ENCODE data around the gene MICALL2. TPM values are rescaled to one million over a fixed set of nuclear protein-coding genes. Genes with fewer than 3 reads are reported as not detected.

Gene MICALL2
- total RNA-seq: 9.4 TPM
- long read RNA-seq, partial matches to known transcripts: 5 of 10 reads
- long read RNA-seq, other reads (novel, unspliced or antisense): 4 of 10 reads

- intact Hi-C loops (cut with micrococcal nuclease): no loop called here
- DNase-seq (peak; percentile 85), ATAC-seq (peak; percentile 26)
Measured at GRCh38 chr7:1458683-1459511, at the start of gene MICALL2. TSS of gene MICALL2 (minus strand) at chr7:1459470. CDS start at chr7:1459326, 144 bp downstream.

DNA sequence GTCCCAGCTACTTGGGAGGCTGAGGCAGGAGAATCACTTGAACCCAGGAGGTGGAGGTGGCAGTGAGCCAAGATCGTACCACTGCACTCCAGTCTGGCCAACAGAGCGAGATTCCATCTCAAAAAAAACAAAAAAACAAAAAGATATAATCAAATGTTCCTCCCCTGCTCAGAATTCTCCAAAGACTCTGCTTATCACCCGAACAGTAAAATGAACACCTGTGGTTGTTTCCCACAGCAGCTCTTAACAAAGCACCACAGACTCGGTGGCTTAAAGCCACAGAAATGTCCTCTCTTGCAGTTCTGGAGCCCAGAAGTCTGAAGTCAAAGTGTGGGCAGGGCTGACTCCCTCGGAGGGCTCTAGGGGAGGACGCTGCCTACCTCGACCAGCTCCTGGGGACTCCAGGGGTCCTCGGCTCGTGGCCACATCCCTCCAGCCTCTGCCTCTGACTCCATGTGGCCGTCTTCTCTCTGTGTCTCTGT lies 49.0 kb upstream of the MICALL2 start:
- intact Hi-C loops (cut with micrococcal nuclease): no loop called here
- ATAC-seq: no peak
- no peak for DNase-seq

DNA sequence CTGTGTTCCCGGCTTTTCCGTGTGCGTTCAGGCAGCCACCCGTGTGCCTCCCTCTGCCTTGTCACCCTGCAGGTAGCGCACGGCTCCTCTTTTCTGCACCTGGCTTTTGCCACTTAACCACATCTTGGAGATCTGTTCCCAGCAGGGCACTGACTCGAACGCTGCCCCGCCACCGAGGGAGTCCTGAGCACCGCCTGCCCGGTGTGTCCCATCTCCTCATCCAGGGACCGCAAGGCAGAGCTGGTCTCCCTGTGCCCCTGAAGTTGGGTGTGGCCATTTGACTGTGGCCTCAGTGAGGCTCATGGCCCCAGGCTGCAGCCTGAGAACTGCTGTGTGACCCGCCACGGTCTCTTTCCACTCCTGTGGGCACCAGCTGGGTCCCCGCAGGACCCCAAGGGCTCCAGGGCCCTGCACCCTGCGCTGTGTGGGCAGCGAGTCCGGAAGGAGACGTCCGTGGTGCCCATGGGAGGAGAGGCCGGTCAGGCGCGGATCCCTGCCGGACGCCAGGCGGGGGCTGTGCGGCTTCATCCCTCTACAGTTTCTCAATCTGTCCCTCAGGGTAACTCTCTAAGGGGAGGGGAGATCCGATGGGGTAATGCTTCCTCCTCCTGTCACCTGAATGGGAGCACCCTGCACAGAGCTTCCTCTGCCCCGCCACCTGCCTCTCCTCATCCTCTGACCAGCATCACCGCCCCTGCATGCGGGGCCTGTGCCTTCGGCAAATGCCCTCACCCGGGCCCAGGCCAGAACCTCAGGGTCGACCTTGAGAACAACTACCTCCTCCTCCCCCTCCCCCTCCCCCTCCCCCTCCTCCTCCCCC lies 46.7 kb upstream of the MICALL2 start:
- DNase-seq: no peak
- ATAC-seq: no peak

DNA sequence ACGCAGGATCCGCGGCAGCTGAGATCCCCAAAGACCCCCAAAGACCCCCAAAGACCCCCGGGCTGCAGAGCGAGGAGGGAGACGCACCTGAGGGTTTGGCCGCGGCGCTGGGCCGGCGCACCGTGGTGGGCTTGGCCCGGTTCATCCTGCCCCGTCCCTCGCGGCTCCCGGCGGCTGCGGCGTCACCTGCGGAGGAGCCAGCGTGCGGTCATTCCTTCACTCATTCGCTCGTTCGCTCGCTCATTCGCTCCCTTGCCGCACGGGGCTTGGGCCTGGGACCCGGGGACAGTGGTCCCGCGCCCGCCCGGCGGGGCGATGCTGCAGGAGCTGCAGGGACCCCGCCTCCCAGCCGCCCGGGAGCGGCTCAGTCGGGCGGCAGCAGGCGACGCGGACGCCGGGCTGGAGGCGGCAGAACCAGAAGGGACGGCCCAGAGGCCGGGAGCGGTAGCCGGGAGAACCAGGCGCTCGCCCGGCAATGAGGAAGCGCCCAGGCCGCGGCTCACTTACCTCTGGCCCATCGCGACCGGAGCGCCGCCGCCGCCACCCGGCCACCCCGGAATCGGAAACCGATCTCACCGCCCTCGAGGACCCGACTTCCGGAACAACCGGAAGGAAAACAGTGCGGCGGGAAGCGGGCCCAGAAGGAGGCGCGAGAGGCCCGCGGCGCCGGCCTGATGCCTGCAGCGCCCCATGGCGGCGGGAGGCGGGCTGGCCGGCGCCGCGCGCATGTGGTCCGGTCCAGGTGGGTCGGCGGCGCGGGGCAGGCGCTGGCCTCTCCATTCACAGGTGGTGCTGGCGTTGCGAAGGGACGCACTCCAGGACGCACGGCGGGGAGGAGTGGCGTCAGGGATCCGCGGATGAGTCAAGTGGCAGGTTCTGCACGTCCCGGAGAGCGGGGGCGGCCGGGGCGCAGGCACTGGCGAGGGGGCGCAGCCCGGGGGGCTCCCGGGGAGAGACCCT lies 44.8 kb upstream of the MICALL2 start, which contains the start of gene INTS1:
INTS1 (minus strand) TSS at position 574 of the 960 bp plus-strand sequence; CDS start at position 145, 429 bp downstream.
- peak; percentile 95 for DNase-seq
- intact Hi-C loops (cut with micrococcal nuclease): no loop called here
- ATAC-seq: peak; percentile 93

More for the DNA sequence above, 46.7 kb upstream of the MICALL2 start:
- intact Hi-C loops (cut with micrococcal nuclease): no loop called here

DNA sequence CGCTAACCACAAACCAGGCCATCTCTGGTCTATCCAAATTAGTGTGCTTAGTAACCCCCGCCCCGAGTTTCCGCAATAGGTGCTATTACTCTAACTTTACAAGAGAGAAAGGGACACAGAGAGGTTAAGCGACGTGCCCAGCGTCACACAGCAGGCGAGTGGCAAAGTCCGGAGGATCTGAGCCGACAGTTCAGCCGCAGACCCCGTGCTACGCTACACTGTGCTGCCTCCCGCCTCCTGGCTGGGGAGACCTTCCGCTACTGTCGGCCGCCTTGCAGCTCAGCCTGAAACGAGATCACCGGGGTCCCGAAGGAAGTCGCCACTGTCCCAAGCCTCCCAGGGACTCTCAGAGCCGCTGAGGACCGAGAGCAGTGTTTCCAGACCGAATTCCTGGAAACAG lies 44.1 kb upstream of the MICALL2 start:
- DNase-seq: peak; percentile 31
- intact Hi-C loops (cut with micrococcal nuclease): no loop called here
- ATAC-seq: no peak

GRCh38 chr7:1502845-1503244 lies 43.6 kb upstream of the MICALL2 start:
- intact Hi-C loops (cut with micrococcal nuclease): no loop called here
- ATAC-seq (no peak), DNase-seq (no peak)

- DNase-seq: no peak
- intact Hi-C loops (cut with micrococcal nuclease): no loop called here
- ATAC-seq: no peak
Measured at GRCh38 chr7:1501487-1502270, 42.4 kb upstream of the MICALL2 start.

- peak; percentile 27 for DNase-seq
- intact Hi-C loops (cut with micrococcal nuclease): no loop called here
- ATAC-seq: no peak
Measured at GRCh38 chr7:1500064-1500807, 41.0 kb upstream of the MICALL2 start.

- intact Hi-C loops (cut with micrococcal nuclease): no loop called here
- DNase-seq (no peak), ATAC-seq (no peak)
Measured at GRCh38 chr7:1499367-1500029, 40.2 kb upstream of the MICALL2 start.

DNA sequence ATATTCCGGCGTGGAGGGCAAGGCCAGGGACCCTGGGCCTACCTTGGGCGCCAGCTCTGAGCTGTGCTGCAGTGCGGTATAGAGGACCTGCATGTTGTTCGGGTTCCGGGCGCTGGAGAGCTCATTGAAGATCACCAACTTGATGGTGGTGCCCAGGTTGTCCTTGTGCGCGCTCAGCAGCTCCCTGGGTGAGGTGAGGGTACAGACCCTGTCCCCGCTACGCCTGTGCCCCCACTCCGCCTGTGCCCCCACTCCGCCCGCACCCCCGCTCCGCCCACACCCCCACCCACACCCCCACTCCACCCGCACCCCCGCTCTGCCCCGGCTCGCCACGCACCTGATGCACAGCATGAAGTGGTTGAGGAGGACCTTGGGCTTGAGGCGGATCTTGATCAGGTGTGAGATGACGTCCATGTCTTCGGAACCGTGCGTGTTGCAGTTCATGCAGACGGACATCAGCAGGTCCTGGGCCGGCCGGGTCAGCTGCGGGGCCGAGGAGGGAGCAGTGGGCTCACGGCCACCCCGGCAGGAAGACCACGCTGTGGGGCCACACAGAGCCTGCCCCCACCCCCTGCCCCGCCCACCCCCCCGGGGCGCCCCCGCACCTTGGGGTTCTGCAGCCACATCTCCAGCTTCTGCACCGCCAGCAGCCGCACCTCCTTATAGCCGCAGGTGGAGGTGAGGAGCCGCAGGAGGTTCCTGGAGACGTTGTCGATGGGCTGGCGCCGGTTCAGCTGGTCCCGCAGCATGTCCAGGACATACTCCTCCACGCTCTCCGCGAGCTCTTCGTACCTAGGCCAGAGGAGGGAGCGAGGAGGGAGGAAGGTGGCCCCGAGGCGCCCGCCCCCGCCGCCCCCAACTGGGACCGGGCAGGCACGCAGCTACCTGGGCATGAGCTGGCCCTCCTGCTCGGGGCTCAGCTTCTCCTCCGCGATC lies 39.4 kb upstream of the MICALL2 start:
- DNase-seq: no peak
- ATAC-seq: no peak
- intact Hi-C loops (cut with micrococcal nuclease): no loop called here

DNA sequence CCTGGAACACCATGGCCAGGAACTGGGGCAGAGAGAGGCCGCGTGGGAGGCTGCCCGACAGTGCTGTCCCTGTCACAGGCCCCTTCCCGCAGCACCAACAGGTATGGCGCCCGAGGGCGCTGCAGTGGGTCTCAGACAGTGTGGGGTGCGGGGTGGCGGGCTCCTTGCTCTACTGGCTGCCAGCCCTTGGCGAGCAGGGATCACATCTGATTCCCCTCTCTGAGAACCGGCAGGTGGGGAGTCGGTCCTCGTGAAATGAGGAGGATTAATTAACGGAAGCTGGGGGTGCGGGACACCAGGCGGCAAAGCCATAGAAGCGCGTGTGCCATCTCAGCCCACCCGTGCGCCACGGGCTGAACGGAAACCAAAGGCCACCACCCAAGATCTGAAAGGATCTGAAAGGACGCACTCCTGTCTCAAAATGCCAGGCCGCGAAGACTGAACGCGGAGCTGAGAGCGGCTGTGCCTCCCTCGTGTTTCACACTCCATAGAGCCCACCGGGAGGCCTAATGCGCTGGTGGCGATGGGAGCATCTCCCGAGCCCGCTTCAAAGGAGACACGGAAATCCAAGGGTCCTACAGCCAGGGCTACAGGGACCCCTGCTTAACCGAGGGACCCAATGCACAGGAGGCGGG lies 38.1 kb upstream of the MICALL2 start:
- no peak for DNase-seq
- ATAC-seq: no peak
- intact Hi-C loops (cut with micrococcal nuclease): no loop called here

GRCh38 chr7:1496531-1497292 lies 37.4 kb upstream of the MICALL2 start:
- DNase-seq (no peak), ATAC-seq (no peak)
- intact Hi-C loops (cut with micrococcal nuclease): no loop called here

DNA sequence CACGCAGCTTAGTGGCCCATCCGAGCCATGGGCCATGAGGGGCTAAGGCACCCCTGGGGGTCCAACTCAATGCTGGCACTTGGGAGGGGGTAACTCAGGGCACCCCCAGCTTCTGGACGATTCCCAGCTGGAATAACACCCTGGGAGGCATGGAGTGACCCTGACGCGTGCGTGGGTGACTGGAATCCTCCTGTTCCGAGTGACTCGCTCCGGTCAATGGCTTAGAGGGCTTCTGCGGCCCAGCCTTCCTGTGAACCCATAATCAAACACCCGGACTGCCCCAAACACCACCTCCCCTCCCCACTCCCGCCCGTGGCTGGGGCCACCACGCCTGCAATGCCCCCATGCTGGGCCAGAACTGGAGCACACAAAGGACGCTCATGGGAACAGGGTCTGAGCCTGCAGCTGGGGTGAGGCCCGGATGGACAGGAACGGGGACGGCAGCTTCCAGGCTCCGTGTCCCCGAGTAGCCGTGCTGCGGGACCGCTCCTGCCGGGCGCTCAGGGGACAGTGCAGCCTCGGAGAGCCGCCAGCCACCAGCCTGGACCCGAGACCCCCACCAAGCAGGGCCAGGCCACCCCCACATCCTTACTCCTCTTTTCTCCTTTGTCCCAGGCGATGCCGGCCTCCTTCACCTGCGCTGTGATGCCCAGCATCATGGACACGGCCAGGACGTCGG lies 36.4 kb upstream of the MICALL2 start:
- no peak for ATAC-seq
- intact Hi-C loops (cut with micrococcal nuclease): no loop called here
- no peak for DNase-seq

Data from left ventricle myocardium superior (tissue), 1 donor.